GM10266 (cell line): ENCODE results near the gene PCDHGA1.

Source experiments
- DNase-seq: peaks from one replicate; pipeline ENCODE4 v3.0.0; 2012; ENCODE audit errors: extremely low spot score
- TF ChIP-seq, protein P1 (sequence below): IDR thresholded peaks from 2 replicates; pipeline ENCODE4 v1.5.1; 2012; ENCODE audit warnings: mild to moderate bottlenecking, low read depth; ENCODE audit not compliant: control insufficient read depth, insufficient read depth; ENCODE audit errors: missing control alignments

Gene PCDHGA1

DNA sequence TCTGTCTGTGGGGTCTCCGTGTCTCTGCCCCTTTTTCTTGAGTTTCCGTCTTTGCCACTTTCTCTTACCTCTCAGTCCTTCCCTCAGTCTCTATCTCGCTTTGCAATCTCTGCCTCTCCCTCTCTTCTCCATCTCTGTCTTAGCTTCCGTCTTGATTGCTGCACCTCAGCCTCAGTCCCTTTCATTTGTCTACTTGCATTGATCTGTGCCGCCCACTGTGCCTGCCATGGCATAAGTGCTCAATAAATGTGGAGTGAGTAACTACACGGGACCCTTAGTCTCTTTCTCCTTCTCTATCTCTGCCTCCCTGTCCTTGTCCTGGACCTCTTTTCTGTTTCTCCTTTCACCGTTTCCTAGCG, 165.1 kb downstream of the PCDHGA1 start:
- DNase-seq: no peak
- TF ChIP-seq, protein P1, sequence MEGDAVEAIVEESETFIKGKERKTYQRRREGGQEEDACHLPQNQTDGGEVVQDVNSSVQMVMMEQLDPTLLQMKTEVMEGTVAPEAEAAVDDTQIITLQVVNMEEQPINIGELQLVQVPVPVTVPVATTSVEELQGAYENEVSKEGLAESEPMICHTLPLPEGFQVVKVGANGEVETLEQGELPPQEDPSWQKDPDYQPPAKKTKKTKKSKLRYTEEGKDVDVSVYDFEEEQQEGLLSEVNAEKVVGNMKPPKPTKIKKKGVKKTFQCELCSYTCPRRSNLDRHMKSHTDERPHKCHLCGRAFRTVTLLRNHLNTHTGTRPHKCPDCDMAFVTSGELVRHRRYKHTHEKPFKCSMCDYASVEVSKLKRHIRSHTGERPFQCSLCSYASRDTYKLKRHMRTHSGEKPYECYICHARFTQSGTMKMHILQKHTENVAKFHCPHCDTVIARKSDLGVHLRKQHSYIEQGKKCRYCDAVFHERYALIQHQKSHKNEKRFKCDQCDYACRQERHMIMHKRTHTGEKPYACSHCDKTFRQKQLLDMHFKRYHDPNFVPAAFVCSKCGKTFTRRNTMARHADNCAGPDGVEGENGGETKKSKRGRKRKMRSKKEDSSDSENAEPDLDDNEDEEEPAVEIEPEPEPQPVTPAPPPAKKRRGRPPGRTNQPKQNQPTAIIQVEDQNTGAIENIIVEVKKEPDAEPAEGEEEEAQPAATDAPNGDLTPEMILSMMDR: no peak

- TF ChIP-seq, protein P1: no peak
- no peak for DNase-seq
Measured at GRCh38 chr5:141496038-141496437, 165.7 kb downstream of the PCDHGA1 start.

DNA sequence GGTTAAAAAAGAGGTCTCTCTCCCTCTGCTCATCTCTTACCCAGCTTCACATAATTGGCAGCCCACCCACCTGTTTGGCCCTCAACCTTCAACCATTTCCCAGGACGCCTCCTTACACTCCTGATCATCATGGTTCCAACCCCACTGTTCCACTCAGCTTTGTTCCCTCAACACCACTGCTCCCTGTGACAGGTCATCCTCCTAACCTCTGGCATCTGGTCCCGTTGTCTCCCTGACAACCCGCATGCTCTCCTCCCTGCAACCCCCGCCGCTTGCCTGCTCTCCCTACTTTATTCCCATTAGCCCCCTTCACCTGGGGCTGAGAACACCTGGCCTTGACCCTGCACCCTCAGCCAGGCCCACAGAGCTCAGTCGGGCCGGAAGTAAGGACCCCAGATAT, 171.4 kb downstream of the PCDHGA1 start:
- TF ChIP-seq, protein P1: no peak
- no peak for DNase-seq

DNA sequence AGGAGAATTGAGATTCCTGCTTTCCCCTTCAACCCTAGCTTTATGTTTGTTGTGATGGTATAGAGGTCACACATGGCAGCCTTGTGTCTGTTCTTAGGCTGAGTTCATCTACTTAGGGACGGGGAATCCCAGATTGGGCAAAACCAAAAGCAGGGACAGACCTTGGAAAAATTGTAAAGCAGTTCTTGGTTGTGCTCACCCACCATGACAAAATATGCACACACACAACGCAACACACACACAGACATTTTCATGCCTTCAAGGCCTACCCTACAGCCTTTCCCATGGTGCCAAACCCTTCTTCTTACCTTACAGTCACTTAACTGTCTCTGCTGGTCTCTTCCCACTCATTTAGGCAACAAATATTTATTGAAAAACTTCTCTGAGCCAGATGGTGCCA, 173.4 kb downstream of the PCDHGA1 start:
- TF ChIP-seq, protein P1: no peak
- no peak for DNase-seq

DNA sequence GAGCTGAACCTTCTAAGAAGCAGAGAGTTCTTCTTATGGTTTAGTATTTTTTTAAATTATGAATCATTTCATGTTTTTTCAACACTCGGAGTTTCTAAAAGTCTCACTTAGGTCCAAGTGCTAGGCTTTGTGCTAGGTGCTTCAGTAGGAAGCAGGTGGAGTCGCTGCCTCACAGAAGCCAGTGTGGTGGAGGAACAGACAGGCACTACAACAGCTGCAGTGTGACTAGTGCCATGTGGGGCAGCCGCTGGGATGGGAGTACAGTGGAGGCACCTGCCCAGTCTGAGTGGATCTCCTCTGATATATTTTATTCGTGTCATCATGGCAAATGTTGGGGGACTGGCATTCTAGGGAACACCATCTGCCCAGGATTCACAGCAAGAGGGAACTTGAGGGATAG, 173.9 kb downstream of the PCDHGA1 start:
- no peak for DNase-seq
- TF ChIP-seq, protein P1: no peak

DNA sequence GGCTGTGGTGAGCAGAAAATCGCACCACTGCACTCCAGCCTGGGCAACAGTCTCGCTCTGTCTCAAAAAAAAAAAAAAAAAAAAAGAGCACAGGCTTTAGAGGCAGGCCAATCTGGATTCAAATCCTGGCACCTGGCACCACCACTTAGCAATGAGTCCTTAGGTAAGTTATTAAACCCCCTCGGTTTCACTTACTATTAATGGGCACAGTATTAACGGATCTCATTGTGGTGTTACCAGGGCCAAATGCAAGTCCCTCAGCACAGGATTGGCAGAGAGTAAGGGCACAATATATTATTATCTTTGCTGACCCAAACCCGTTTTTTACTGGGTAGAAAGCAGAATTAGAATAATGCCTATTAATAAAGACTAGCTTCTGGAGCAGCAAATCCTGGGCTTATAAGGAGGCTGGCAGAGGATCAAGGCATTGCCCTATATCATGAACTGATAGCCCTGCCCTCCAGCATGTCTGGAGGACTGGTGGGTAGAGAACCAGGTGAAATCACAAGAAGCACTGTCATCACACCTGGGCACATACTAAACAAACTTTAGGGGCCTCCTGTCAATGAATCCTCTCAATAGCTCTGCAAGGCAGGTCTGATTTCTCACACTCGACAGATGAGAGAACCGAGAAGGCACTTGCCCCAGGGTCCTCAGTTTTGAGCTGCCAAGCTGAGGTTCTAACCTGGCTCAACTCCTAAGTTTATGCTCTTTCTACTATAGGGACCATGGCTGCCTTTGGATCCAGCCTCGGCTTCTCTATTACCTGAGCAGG, 176.3 kb downstream of the PCDHGA1 start:
- no peak for DNase-seq
- TF ChIP-seq, protein P1: no peak

- TF ChIP-seq, protein P1: no peak
- DNase-seq: peak; percentile 38
Measured at GRCh38 chr5:141507387-141508091, 177.2 kb downstream of the PCDHGA1 start.
